Smooth muscle cell (in vitro differentiated cells): ENCODE results near the gene HTRA3. TPM values are rescaled to one million over a fixed set of nuclear protein-coding genes. Genes with fewer than 3 reads are reported as not detected.

ENCODE experiments used
- DNase-seq: peaks from one replicate; lab custom pipeline; 2025; ENCODE audit not compliant: unreplicated experiment; lab: John Stamatoyannopoulos, UW
- H2AFZ ChIP-seq: fragments of 200-600 bp; sonication (generic); 2 replicates; pipeline ENCODE4 v1.6.0; 2016; ENCODE audit warnings: antibody characterized with exemption, low read depth, mild to moderate bottlenecking
- H3F3A ChIP-seq: fragments of 200-600 bp; sonication (generic); 2 replicates; pipeline ENCODE4 v1.6.0; 2017; ENCODE audit warnings: antibody characterized with exemption, low read depth
- H3K27ac ChIP-seq: fragments of 200-600 bp; sonication (generic); 2 replicates; pipeline ENCODE4 v1.5.1; 2016; ENCODE audit warnings: low read depth, mild to moderate bottlenecking
- H3K27me3 ChIP-seq: fragments of 200-600 bp; sonication (generic); 2 replicates; pipeline ENCODE4 v1.6.1; 2016; ENCODE audit warnings: low read depth, mild to moderate bottlenecking
- H3K36me3 ChIP-seq: fragments of 200-600 bp; sonication (generic); 2 replicates; pipeline ENCODE4 v1.5.1; 2016; ENCODE audit warnings: low read depth
- H3K4me1 ChIP-seq: fragments of 200-600 bp; sonication (generic); 2 replicates; pipeline ENCODE4 v1.5.1; 2016; ENCODE audit warnings: low read depth
- H3K4me2 ChIP-seq: fragments of 200-600 bp; sonication (generic); 2 replicates; pipeline ENCODE4 v1.6.0; 2016; ENCODE audit warnings: mild to moderate bottlenecking
- H3K4me3 ChIP-seq: fragments of 200-600 bp; sonication (generic); 2 replicates; pipeline ENCODE4 v1.5.1; 2016; ENCODE audit warnings: mild to moderate bottlenecking
- H3K79me2 ChIP-seq: fragments of 200-600 bp; sonication (generic); 2 replicates; pipeline ENCODE4 v1.6.0; 2016; ENCODE audit warnings: low read depth, mild to moderate bottlenecking
- H3K9ac ChIP-seq: fragments of 200-600 bp; sonication (generic); 2 replicates; pipeline ENCODE4 v1.6.0; 2016; ENCODE audit warnings: low read depth
- H3K9me3 ChIP-seq: fragments of 200-600 bp; sonication (generic); replicated peaks from 2 replicates; pipeline ENCODE4 v1.5.1; 2016; ENCODE audit warnings: low read depth
- H4K20me1 ChIP-seq: fragments of 200-600 bp; sonication (generic); 2 replicates; pipeline ENCODE4 v1.6.0; 2016; ENCODE audit warnings: low read depth
- CTCF ChIP-seq: fragments of 200-600 bp; sonication (generic); IDR thresholded peaks from 2 replicates; pipeline ENCODE4 v1.5.1; 2017; ENCODE audit warnings: borderline replicate concordance, mild to moderate bottlenecking, antibody characterized with exemption; ENCODE audit not compliant: insufficient read depth, poor library complexity, severe bottlenecking
- WGBS: methylation state at CpG from one replicate; pipeline ENCODE4 v1.1.7; 2016; ENCODE audit warnings: low lambda C conversion rate; 5-methylcytosine and 5-hydroxymethylcytosine counted together
- polyA plus RNA-seq: library from polyadenylated mRNA; unstranded; fragments of >200 nt; fragmentation: Nextera tagmentation; extraction: Ambion mirVana; gene quantifications from 2 replicates; pipeline ENCODE4 v1.2.1, GENCODE V29; 2016
- total RNA-seq: library from RNA; depleted of rRNA; stranded (reverse); fragments of >200 nt; gene quantifications from 2 replicates; pipeline ENCODE4 v1.2.3, GENCODE V29; 2014

The HTRA3 gene
- total and polyA plus RNA-seq, 2 experiments from 2014 or later = 77.7 to 227 TPM

GRCh38 chr4:8345946-8346814, 76.6 kb downstream of the HTRA3 start:
- H3K4me1 ChIP-seq = no peaks in the 10 kb centered on the region

GRCh38 chr4:8346838-8347605, 77.5 kb downstream of the HTRA3 start:
- Histone ChIP-seq H3K4me3 (no peak overlapping the region), H3K9ac (no peak overlapping the region), H3K4me1 (no peaks in the 10 kb centered on the region), H3K79me2 (no peaks in the 10 kb centered on the region), H3F3A (no peaks in the 10 kb centered on the region), H3K27me3 (no peaks in the 10 kb centered on the region), H3K4me2 (no peak overlapping the region), H3K36me3 (no peaks in the 10 kb centered on the region), H2AFZ (no peak overlapping the region), H3K27ac (no peak overlapping the region), H4K20me1 (no peaks in the 10 kb centered on the region), H3K9me3 (no peaks in the 10 kb centered on the region)
- TF ChIP-seq CTCF = no peak
- WGBS = 56% methylated on average over 16 of the region's 16 CpGs
- no peak for DNase-seq

More at GRCh38 chr4:8345946-8346814, 76.6 kb downstream of the HTRA3 start:
- no peaks in the 10 kb centered on the region for H3K36me3 ChIP-seq
- H3K79me2 ChIP-seq = no peaks in the 10 kb centered on the region
- H3F3A ChIP-seq = no peaks in the 10 kb centered on the region
- WGBS = 92% methylated on average over 36 of the region's 39 CpGs
- H3K9ac ChIP-seq = no peak overlapping the region
- no peaks in the 10 kb centered on the region for H4K20me1 ChIP-seq
- no peak overlapping the region for H3K4me2 ChIP-seq
- no peaks in the 10 kb centered on the region for H3K9me3 ChIP-seq
- H3K27me3 ChIP-seq = no peaks in the 10 kb centered on the region
- no peak for TF ChIP-seq CTCF
- H3K4me3 ChIP-seq = no peak overlapping the region
- no peak for DNase-seq
- no peak overlapping the region for H3K27ac ChIP-seq
- no peak overlapping the region for H2AFZ ChIP-seq

GRCh38 chr4:8347660-8348059, 78.1 kb downstream of the HTRA3 start:
- Histone ChIP-seq H3F3A (no peaks in the 10 kb centered on the region), H3K9ac (no peak overlapping the region), H3K9me3 (no peaks in the 10 kb centered on the region), H3K27me3 (no peaks in the 10 kb centered on the region), H3K4me2 (no peak overlapping the region), H3K4me1 (no peaks in the 10 kb centered on the region), H3K79me2 (no peaks in the 10 kb centered on the region), H3K27ac (no peak overlapping the region), H2AFZ (no peak overlapping the region), H4K20me1 (no peaks in the 10 kb centered on the region), H3K36me3 (no peaks in the 10 kb centered on the region), H3K4me3 (no peak overlapping the region)
- no peak for DNase-seq
- TF ChIP-seq CTCF = no peak
- 82% methylated on average over 7 of the region's 7 CpGs for WGBS
